BE2C (cell line): Measurements from ENCODE around the gene ARSB.
"Not testable (repeated sequence)": the region's sequence is repeated elsewhere in the genome, so short reads cannot be mapped to it uniquely, and the experiment has no call there.

Experiments used
- DNase-seq: peaks from one replicate; pipeline ENCODE4 v3.0.0-alpha.2; 2020
- H3K27me3 ChIP-seq: fragments of 250-450 bp; sonication (Bioruptor Pico); 2 replicates; pipeline ENCODE4 v1.5.1; 2020; ENCODE audit warnings: mild to moderate bottlenecking
- H3K36me3 ChIP-seq: fragments of 250-450 bp; sonication (Bioruptor Pico); 2 replicates; pipeline ENCODE4 v1.5.1; 2020; ENCODE audit warnings: mild to moderate bottlenecking
- H3K4me1 ChIP-seq: fragments of 250-450 bp; sonication (Bioruptor Pico); 2 replicates; pipeline ENCODE4 v1.5.1; 2020
- H3K4me3 ChIP-seq: 2 replicates; pipeline ENCODE4 v1.5.1; 2011; ENCODE audit warnings: low read depth, low read length
- H3K9me3 ChIP-seq: fragments of 250-450 bp; sonication (Bioruptor Pico); 2 replicates; pipeline ENCODE4 v1.5.1; 2020
- CTCF ChIP-seq: IDR thresholded peaks from 2 replicates; pipeline ENCODE4 v1.5.1; 2012; ENCODE audit warnings: mild to moderate bottlenecking, low read depth, low read length

Gene ARSB

DNA sequence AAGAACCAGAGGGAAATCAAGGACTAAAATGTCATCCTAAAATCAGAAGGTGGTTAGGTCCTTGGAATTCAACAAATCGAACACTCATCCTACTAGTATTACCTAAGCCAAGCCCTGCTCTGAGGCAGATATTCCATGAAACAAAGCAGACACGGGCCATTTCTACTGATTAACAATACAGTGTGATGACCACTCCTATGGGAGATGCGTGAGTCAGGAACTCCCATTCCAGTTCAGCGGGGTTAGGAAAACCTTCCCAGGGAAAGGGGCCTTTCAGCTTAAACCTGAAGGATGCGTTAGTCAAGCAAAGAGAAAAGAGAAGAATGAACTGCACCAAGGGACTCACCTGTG, 218.7 kb downstream of the ARSB start:
- Histone ChIP-seq H3K4me1 (no peaks in the 10 kb centered on the region), H3K4me3 (no peak overlapping the region), H3K27me3 (no peaks in the 10 kb centered on the region), H3K9me3 (no peaks in the 10 kb centered on the region), H3K36me3 (no peaks in the 10 kb centered on the region)
- no peak for TF ChIP-seq CTCF
- no peak for DNase-seq

GRCh38 chr5:78765756-78766411, 219.2 kb downstream of the ARSB start:
- H3K9me3 ChIP-seq = no peaks in the 10 kb centered on the region

DNA sequence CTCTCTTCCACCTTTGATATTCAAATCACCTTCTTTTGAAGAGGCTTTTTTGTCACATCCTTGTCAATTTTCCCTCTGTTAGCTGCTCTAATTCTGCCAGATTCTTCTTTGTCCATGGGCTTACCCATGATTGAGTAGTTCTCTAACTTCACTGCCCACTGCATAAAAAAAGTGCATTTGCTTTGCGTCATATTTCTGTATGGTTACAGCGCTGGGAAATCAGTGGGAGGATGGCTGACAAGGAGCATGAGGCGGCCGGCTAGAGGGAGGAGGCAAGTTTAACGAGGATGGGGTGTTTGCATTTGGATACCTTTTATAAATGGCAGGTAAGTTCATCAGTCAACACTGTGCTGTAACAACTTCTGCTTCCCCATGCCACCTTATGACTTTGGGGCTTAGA, 220.0 kb downstream of the ARSB start:
- DNase-seq = no peak
- Histone ChIP-seq H3K36me3 (no peaks in the 10 kb centered on the region), H3K27me3 (no peaks in the 10 kb centered on the region), H3K9me3 (no peaks in the 10 kb centered on the region), H3K4me3 (no peak overlapping the region), H3K4me1 (no peaks in the 10 kb centered on the region)
- no peak for TF ChIP-seq CTCF

More at GRCh38 chr5:78765756-78766411, 219.2 kb downstream of the ARSB start:
- DNase-seq = no peak
- Histone ChIP-seq H3K36me3 (no peaks in the 10 kb centered on the region), H3K27me3 (no peaks in the 10 kb centered on the region), H3K4me1 (no peaks in the 10 kb centered on the region), H3K4me3 (no peak overlapping the region)
- no peak for TF ChIP-seq CTCF

DNA sequence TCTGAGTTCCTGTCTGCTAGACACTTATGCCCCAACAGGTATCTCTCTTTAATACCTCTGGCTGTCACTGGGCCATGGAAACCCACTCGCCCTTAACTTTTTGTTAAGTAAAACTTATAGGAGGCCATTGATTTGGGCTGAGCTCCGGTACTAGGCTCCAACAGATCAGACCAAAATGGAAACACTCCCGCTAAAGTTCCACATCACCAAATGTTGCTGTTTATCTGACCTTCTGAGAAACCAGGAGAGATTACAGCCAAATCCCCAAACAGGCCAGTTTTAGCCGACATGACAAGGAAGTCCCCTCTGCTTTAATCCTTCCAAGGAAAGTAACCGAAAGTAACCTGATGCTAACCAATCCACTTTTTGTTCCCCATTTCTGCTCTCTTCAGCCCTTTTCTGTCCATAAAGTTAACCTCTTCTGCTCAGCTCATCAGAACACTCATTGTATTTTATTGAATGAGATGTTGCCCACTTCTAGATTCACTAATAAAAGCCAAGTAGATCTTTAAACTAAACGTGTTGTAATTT, 221.4 kb downstream of the ARSB start:
- no peak for TF ChIP-seq CTCF
- Histone ChIP-seq H3K4me1 (no peaks in the 10 kb centered on the region), H3K27me3 (no peaks in the 10 kb centered on the region), H3K36me3 (no peaks in the 10 kb centered on the region), H3K4me3 (no peak overlapping the region), H3K9me3 (no peaks in the 10 kb centered on the region)
- DNase-seq = no peak

DNA sequence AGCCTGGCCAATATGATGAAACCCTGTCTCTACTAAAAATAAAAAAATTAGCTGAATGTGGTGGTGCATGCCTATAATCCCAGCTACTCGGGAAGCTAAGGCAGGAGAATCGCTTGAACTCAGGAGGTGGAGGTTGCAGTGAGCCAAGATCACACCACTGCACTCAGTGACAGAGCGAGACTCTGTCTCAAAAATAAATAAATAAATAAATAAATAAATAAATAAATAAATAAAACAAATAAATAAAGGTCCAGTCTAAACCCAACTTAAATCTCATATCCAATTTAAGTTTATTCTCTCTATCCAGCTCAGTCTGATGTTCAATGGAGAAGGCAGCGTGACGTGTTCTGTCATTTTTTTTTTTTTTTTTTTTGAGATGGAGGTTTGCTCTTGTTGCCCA, 222.4 kb downstream of the ARSB start:
- not testable (repeated sequence) for H3K36me3 ChIP-seq, H3K4me3 ChIP-seq, H3K9me3 ChIP-seq, H3K4me1 ChIP-seq, DNase-seq, H3K27me3 ChIP-seq

GRCh38 chr5:78761840-78762239, 223.3 kb downstream of the ARSB start:
- no peaks in the 10 kb centered on the region for H3K27me3 ChIP-seq
- H3K4me3 ChIP-seq = no peak overlapping the region
- TF ChIP-seq CTCF = no peak
- peaks cover 10% of the 10 kb centered on the region for H3K4me1 ChIP-seq
- no peaks in the 10 kb centered on the region for H3K36me3 ChIP-seq
- no peak for DNase-seq
- no peaks in the 10 kb centered on the region for H3K9me3 ChIP-seq
